H9 (cell line): Measurements from ENCODE around the gene FLNC. TPM values are rescaled to one million over a fixed set of nuclear protein-coding genes. Genes with fewer than 3 reads are reported as not detected.

Experiments
- DNase-seq: peaks from one replicate; pipeline ENCODE4 v3.0.0-alpha.2; 2017
- H2AFZ ChIP-seq: one replicate; pipeline ENCODE4 v1.6.1; 2013; ENCODE audit warnings: mild to moderate bottlenecking, low read length, control low read depth, moderate library complexity
- H2AK5ac ChIP-seq: 2 replicates; pipeline ENCODE4 v1.6.1; 2013; ENCODE audit warnings: low read length, control low read depth, mixed read lengths; ENCODE audit not compliant: insufficient read length
- H2BK120ac ChIP-seq: one replicate; pipeline ENCODE4 v1.6.1; 2013; ENCODE audit warnings: low read depth, mild to moderate bottlenecking, low read length, control low read depth, inconsistent platforms; ENCODE audit not compliant: poor library complexity, severe bottlenecking
- H2BK12ac ChIP-seq: 2 replicates; pipeline ENCODE4 v1.6.1; 2013; ENCODE audit warnings: low read length, control low read depth, mixed read lengths, low read depth; ENCODE audit not compliant: insufficient read length
- H2BK15ac ChIP-seq: 2 replicates; pipeline ENCODE4 v1.6.1; 2013; ENCODE audit warnings: low read depth, low read length, control low read depth
- H2BK20ac ChIP-seq: one replicate; pipeline ENCODE4 v1.6.1; 2013; ENCODE audit warnings: low read depth, mild to moderate bottlenecking, low read length, control low read depth, inconsistent platforms; ENCODE audit not compliant: poor library complexity, severe bottlenecking
- H2BK5ac ChIP-seq: 2 replicates; pipeline ENCODE4 v1.6.1; 2013; ENCODE audit warnings: low read length, control low read depth, mixed read lengths; ENCODE audit not compliant: insufficient read length
- H3K14ac ChIP-seq: 2 replicates; pipeline ENCODE4 v1.6.1; 2013; ENCODE audit warnings: low read length, control low read depth; ENCODE audit not compliant: insufficient read depth
- H3K18ac ChIP-seq: 2 replicates; pipeline ENCODE4 v1.6.1; 2013; ENCODE audit warnings: low read depth, mild to moderate bottlenecking, mixed read lengths, low read length, control low read depth; ENCODE audit not compliant: insufficient read length
- H3K23ac ChIP-seq: 2 replicates; pipeline ENCODE4 v1.6.1; 2013; ENCODE audit warnings: low read length, control low read depth, mixed read lengths, low read depth; ENCODE audit not compliant: insufficient read length
- H3K23me2 ChIP-seq: 2 replicates; pipeline ENCODE4 v1.6.1; 2013; ENCODE audit warnings: low read depth, mild to moderate bottlenecking, mixed read lengths, low read length, control low read depth; ENCODE audit not compliant: insufficient read length, poor library complexity, severe bottlenecking
- H3K27ac ChIP-seq: 2 replicates; pipeline ENCODE4 v1.5.1; 2013; ENCODE audit warnings: low read length, control low read depth, mixed read lengths, low read depth; ENCODE audit not compliant: insufficient read length
- H3K27me3 ChIP-seq: 2 replicates; pipeline ENCODE4 v1.6.1; 2013; ENCODE audit warnings: low read length, control low read depth, inconsistent platforms; ENCODE audit not compliant: insufficient read depth
- H3K4ac ChIP-seq: 2 replicates; pipeline ENCODE4 v1.6.1; 2013; ENCODE audit warnings: low read depth, mild to moderate bottlenecking, control low read depth, inconsistent platforms, low read length, moderate library complexity
- H3K4me1 ChIP-seq: 2 replicates; pipeline ENCODE4 v1.6.1; 2013; ENCODE audit warnings: low read length, control low read depth, inconsistent platforms; ENCODE audit not compliant: insufficient read depth
- H3K4me2 ChIP-seq: 2 replicates; pipeline ENCODE4 v1.6.1; 2013; ENCODE audit warnings: low read length, control low read depth, mixed read lengths; ENCODE audit not compliant: insufficient read length, insufficient read depth
- H3K56ac ChIP-seq: 2 replicates; pipeline ENCODE4 v1.6.1; 2013; ENCODE audit warnings: low read depth, mild to moderate bottlenecking, mixed read lengths, low read length, control low read depth; ENCODE audit not compliant: insufficient read length
- H3K79me1 ChIP-seq: 2 replicates; pipeline ENCODE4 v1.6.1; 2013; ENCODE audit warnings: low read depth, mild to moderate bottlenecking, moderate library complexity, low read length, control low read depth, inconsistent platforms; ENCODE audit not compliant: insufficient read depth, poor library complexity, severe bottlenecking
- H3K79me2 ChIP-seq: 2 replicates; pipeline ENCODE4 v1.6.1; 2013; ENCODE audit warnings: low read length, control low read depth, inconsistent platforms; ENCODE audit not compliant: insufficient read depth
- H3K9ac ChIP-seq: 2 replicates; pipeline ENCODE4 v1.6.1; 2013; ENCODE audit warnings: low read length, control low read depth, mixed read lengths; ENCODE audit not compliant: insufficient read length; ENCODE audit errors: extremely low read depth
- H3K9me3 ChIP-seq: one replicate; pipeline ENCODE4 v1.6.1; 2013; ENCODE audit warnings: low read depth, low read length, inconsistent platforms; ENCODE audit not compliant: control insufficient read depth
- H3T11ph ChIP-seq: one replicate; pipeline ENCODE4 v1.6.1; 2013; ENCODE audit warnings: mild to moderate bottlenecking, low read length, control low read depth, inconsistent platforms
- H4K20me1 ChIP-seq: one replicate; pipeline ENCODE4 v1.6.1; 2013; ENCODE audit not compliant: control insufficient read depth, insufficient read length, insufficient read depth
- H4K5ac ChIP-seq: 2 replicates; pipeline ENCODE4 v1.6.1; 2013; ENCODE audit warnings: low read depth, mild to moderate bottlenecking, mixed read lengths, low read length, control low read depth; ENCODE audit not compliant: insufficient read length
- H4K8ac ChIP-seq: replicated peaks from 2 replicates; pipeline ENCODE4 v1.6.1; 2013; ENCODE audit warnings: low read length, control low read depth, mixed read lengths, low read depth; ENCODE audit not compliant: insufficient read length
- H4K91ac ChIP-seq: 2 replicates; pipeline ENCODE4 v1.6.1; 2013; ENCODE audit warnings: low read depth, mild to moderate bottlenecking, moderate library complexity, mixed read lengths, low read length, control low read depth; ENCODE audit not compliant: insufficient read length
- H3K27ac Mint-ChIP-seq, 3 experiments: 2 replicates in 2 of 3; 3 replicates in 1 of 3; pipeline ENCODE4 v1.8.0; 2020 to 2021; ENCODE audit warnings: mixed read lengths in 3 of 3, mild to moderate bottlenecking in 1 of 3, moderate library complexity in 1 of 3
- H3K27me3 Mint-ChIP-seq: 2 replicates; pipeline ENCODE4 v1.8.0; 2021; ENCODE audit warnings: low read depth, mild to moderate bottlenecking, moderate library complexity, mixed read lengths
- H3K36me3 Mint-ChIP-seq, 3 experiments: 2 replicates in 2 of 3; 3 replicates in 1 of 3; pipeline ENCODE4 v1.8.0; 2020 to 2021; ENCODE audit warnings: low read depth in 3 of 3, mixed read lengths in 3 of 3; ENCODE audit not compliant: insufficient read depth in 1 of 3
- H3K4me1 Mint-ChIP-seq, 2 experiments: 2 replicates each; pipeline ENCODE4 v1.8.0; 2020; ENCODE audit warnings: mixed read lengths in 2 of 2
- H3K4me3 Mint-ChIP-seq, 2 experiments: 2 replicates in 1 of 2; 3 replicates in 1 of 2; pipeline ENCODE4 v1.8.0; 2020 to 2021; ENCODE audit warnings: mild to moderate bottlenecking in 2 of 2, mixed read lengths in 2 of 2, moderate library complexity in 1 of 2
- H3K9me3 Mint-ChIP-seq, 2 experiments: 2 replicates in 1 of 2; 3 replicates in 1 of 2; pipeline ENCODE4 v1.8.0; 2020; ENCODE audit warnings: mild to moderate bottlenecking in 2 of 2, mixed read lengths in 2 of 2, moderate library complexity in 1 of 2
- total RNA-seq: library from RNA; stranded (reverse); gene quantifications from 2 replicates; pipeline ENCODE4 v1.2.1, GENCODE V29; 2021
- TF ChIP-seq, protein P1 (sequence below): fragments of 200-600 bp; sonication (generic); conservative IDR thresholded peaks from 3 replicates; pipeline ENCODE4 v1.8.0; 2021; ENCODE audit warnings: antibody characterized with exemption, mild to moderate bottlenecking

FLNC gene
- total RNA-seq, 1 experiment from 2014 or later, result 12.2 TPM

- H2AK5ac ChIP-seq, result no peak overlapping the region
- no peak overlapping the region for H3K4me2 ChIP-seq
- H3K14ac ChIP-seq, result no peak overlapping the region
- no peaks in the 10 kb centered on the region for H3K79me1 ChIP-seq
- H4K91ac ChIP-seq, result no peak overlapping the region
- no peak overlapping the region for H3K18ac ChIP-seq
- H3K27ac ChIP-seq, result no peak overlapping the region
- no peaks in the 10 kb centered on the region for H4K20me1 ChIP-seq
- H3K79me2 ChIP-seq, result no peaks in the 10 kb centered on the region
- H3K36me3 Mint-ChIP-seq, result peaks cover 17 to 19% (median 19%) of the 10 kb centered on the region in 3 experiments
- no peak overlapping the region for H4K5ac ChIP-seq
- no peak overlapping the region for H4K8ac ChIP-seq
- no peak overlapping the region for H2BK12ac ChIP-seq
- H3K27me3 ChIP-seq, result no peaks in the 10 kb centered on the region
- no peak overlapping the region for H2BK120ac ChIP-seq
- H3K4me1 ChIP-seq, result no peaks in the 10 kb centered on the region
- H2BK20ac ChIP-seq, result no peak overlapping the region
- H3K9me3 ChIP-seq, result no peaks in the 10 kb centered on the region
- peaks cover 1 to 2% of the 10 kb centered on the region in 2 experiments; a peak in 3 of 4 replicates for H3K4me1 Mint-ChIP-seq
- TF ChIP-seq, protein P1, sequence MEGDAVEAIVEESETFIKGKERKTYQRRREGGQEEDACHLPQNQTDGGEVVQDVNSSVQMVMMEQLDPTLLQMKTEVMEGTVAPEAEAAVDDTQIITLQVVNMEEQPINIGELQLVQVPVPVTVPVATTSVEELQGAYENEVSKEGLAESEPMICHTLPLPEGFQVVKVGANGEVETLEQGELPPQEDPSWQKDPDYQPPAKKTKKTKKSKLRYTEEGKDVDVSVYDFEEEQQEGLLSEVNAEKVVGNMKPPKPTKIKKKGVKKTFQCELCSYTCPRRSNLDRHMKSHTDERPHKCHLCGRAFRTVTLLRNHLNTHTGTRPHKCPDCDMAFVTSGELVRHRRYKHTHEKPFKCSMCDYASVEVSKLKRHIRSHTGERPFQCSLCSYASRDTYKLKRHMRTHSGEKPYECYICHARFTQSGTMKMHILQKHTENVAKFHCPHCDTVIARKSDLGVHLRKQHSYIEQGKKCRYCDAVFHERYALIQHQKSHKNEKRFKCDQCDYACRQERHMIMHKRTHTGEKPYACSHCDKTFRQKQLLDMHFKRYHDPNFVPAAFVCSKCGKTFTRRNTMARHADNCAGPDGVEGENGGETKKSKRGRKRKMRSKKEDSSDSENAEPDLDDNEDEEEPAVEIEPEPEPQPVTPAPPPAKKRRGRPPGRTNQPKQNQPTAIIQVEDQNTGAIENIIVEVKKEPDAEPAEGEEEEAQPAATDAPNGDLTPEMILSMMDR, result no peak
- H3K27me3 Mint-ChIP-seq, result no peaks in the 10 kb centered on the region; the same call in 1 of the 2 replicates
- H3T11ph ChIP-seq, result no peak overlapping the region
- no peaks in the 10 kb centered on the region for H3K23me2 ChIP-seq
- H2AFZ ChIP-seq, result no peak overlapping the region
- no peak overlapping the region for H2BK15ac ChIP-seq
- DNase-seq, result no peak
- H3K4ac ChIP-seq, result no peak overlapping the region
- H2BK5ac ChIP-seq, result no peak overlapping the region
- H3K27ac Mint-ChIP-seq, result no peak overlapping the region
- H3K4me3 Mint-ChIP-seq, result no peak overlapping the region
- no peak overlapping the region for H3K56ac ChIP-seq
- H3K9me3 Mint-ChIP-seq, result peaks cover 3 to 9% of the 10 kb centered on the region in 2 experiments
- no peak overlapping the region for H3K9ac ChIP-seq
- no peak overlapping the region for H3K23ac ChIP-seq
These were observed 69.2 kb downstream of the FLNC start for GRCh38 chr7:128899392-128899791.
